RWPE2 (cell line): ENCODE measurements around the gene HINT3.
A peak's percentile ranks its signal among the peaks of the same experiment; 100 is the strongest.
"Not testable (repeated sequence)": the region's sequence is repeated elsewhere in the genome, so short reads cannot be mapped to it uniquely, and the experiment has no call there.

ENCODE experiments used
- ATAC-seq: fragments of 200-7000 bp; cut with Tn5 transposase; 3 replicates; pipeline ENCODE4 v1.9.1; 2021; ENCODE audit warnings: low read depth
- DNase-seq: peaks from one replicate; pipeline ENCODE4 v3.0.0-alpha.2; 2020; ENCODE audit warnings: low spot score
- H3K27ac ChIP-seq: fragments of 450-650 bp; 2 replicates; pipeline ENCODE4 v1.5.1; 2017; ENCODE audit warnings: mild to moderate bottlenecking; ENCODE audit not compliant: poor library complexity, severe bottlenecking
- H3K27me3 ChIP-seq: fragments of 250-450 bp; sonication (Bioruptor Pico); 2 replicates; pipeline ENCODE4 v1.5.1; 2021; ENCODE audit warnings: mild to moderate bottlenecking, moderate library complexity; ENCODE audit not compliant: insufficient read depth, poor library complexity, severe bottlenecking
- H3K36me3 ChIP-seq: fragments of 250-450 bp; sonication (Bioruptor Pico); 2 replicates; pipeline ENCODE4 v1.5.1; 2020; ENCODE audit warnings: low read depth, mild to moderate bottlenecking, moderate library complexity
- H3K4me1 ChIP-seq: fragments of 250-450 bp; sonication (Bioruptor Pico); 2 replicates; pipeline ENCODE4 v1.5.1; 2021; ENCODE audit warnings: mild to moderate bottlenecking, moderate library complexity; ENCODE audit not compliant: insufficient read depth, poor library complexity, severe bottlenecking
- H3K4me3 ChIP-seq: fragments of 250-450 bp; sonication (Bioruptor Pico); 2 replicates; pipeline ENCODE4 v1.5.1; 2021; ENCODE audit warnings: mild to moderate bottlenecking, moderate library complexity; ENCODE audit not compliant: severe bottlenecking
- H3K9me3 ChIP-seq: fragments of 250-450 bp; sonication (Bioruptor Pico); 2 replicates; pipeline ENCODE4 v1.5.1; 2021; ENCODE audit warnings: mild to moderate bottlenecking, moderate library complexity; ENCODE audit not compliant: severe bottlenecking
- TF ChIP-seq, protein P1 (sequence below): fragments of 450-650 bp; IDR thresholded peaks from one replicate; pipeline ENCODE4 v1.5.1; 2017; ENCODE audit warnings: mild to moderate bottlenecking, moderate library complexity; ENCODE audit not compliant: poor library complexity, severe bottlenecking

The HINT3 gene

GRCh38 chr6:125956506-125957390 lies at the start of gene HINT3:
Gene HINT3, plus strand, starts transcription at chr6:125956770. Its CDS starts 208 bp downstream, at chr6:125956978.
- Histone ChIP-seq H3K27ac (peak within 1 kb of the TSS; percentile 43), H3K9me3 (no peaks in the 10 kb centered on the region), H3K4me3 (peak within 1 kb of the TSS; percentile 85), H3K36me3 (no peaks in the 10 kb centered on the region), H3K27me3 (no peaks in the 10 kb centered on the region), H3K4me1 (peaks cover 15% of the 10 kb centered on the region)
- TF ChIP-seq, protein P1, sequence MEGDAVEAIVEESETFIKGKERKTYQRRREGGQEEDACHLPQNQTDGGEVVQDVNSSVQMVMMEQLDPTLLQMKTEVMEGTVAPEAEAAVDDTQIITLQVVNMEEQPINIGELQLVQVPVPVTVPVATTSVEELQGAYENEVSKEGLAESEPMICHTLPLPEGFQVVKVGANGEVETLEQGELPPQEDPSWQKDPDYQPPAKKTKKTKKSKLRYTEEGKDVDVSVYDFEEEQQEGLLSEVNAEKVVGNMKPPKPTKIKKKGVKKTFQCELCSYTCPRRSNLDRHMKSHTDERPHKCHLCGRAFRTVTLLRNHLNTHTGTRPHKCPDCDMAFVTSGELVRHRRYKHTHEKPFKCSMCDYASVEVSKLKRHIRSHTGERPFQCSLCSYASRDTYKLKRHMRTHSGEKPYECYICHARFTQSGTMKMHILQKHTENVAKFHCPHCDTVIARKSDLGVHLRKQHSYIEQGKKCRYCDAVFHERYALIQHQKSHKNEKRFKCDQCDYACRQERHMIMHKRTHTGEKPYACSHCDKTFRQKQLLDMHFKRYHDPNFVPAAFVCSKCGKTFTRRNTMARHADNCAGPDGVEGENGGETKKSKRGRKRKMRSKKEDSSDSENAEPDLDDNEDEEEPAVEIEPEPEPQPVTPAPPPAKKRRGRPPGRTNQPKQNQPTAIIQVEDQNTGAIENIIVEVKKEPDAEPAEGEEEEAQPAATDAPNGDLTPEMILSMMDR, result peak; percentile 99
- ATAC-seq (peak; percentile 79), DNase-seq (peak; percentile 95)

DNA sequence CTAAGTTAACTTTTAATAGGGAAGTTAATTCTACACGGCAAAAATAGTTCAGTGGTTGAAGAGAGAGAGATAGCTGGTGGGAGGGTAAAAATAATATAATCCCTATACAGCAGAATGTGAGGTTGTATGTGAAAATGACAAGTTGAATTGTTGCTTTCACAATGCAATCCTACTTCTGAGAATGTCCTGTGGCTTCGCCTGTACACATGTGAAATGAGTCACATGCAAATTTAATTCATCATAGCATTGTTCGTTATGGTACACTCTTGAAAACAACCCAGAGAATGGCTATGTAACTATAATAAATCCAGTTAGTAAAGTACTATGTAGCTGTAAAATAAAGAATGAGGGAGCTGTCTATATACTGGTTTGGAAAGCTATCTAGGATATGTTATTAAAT lies 46.0 kb upstream of the HINT3 start:
- ATAC-seq, result peak; percentile 56; the same call in 2 of the 3 replicates
- no peaks in the 10 kb centered on the region for H3K9me3 ChIP-seq
- peaks cover 22% of the 10 kb centered on the region for H3K4me1 ChIP-seq
- no peak overlapping the region for H3K4me3 ChIP-seq
- no peak overlapping the region for H3K27ac ChIP-seq
- H3K36me3 ChIP-seq, result peaks cover 11% of the 10 kb centered on the region
- H3K27me3 ChIP-seq, result no peaks in the 10 kb centered on the region
- TF ChIP-seq, protein P1, result no peak
- DNase-seq, result no peak

DNA sequence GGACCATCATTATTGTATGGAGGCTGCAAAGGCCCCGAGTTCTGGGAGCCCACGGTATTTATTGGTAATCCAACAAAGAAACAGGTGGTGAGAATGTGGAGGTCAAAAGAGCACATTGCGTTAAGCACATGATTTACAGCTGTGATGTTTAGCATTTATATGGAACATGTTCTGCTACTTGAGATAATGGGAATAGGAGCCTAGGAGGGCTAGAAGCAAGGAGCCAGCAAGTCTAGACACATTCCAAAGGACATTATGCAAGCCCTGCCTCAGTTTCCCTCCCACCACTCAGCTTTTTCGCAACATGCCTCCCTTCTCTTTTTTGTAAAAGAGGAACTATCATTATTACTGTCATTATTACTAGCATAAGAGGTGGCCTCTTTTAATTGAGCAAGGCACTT lies 45.5 kb upstream of the HINT3 start:
- not testable (repeated sequence) for H3K9me3 ChIP-seq, H3K27ac ChIP-seq, H3K27me3 ChIP-seq, ATAC-seq, DNase-seq, H3K4me3 ChIP-seq
- peaks cover 22% of the 10 kb centered on the region for H3K4me1 ChIP-seq
- peaks cover 15% of the 10 kb centered on the region for H3K36me3 ChIP-seq

DNA sequence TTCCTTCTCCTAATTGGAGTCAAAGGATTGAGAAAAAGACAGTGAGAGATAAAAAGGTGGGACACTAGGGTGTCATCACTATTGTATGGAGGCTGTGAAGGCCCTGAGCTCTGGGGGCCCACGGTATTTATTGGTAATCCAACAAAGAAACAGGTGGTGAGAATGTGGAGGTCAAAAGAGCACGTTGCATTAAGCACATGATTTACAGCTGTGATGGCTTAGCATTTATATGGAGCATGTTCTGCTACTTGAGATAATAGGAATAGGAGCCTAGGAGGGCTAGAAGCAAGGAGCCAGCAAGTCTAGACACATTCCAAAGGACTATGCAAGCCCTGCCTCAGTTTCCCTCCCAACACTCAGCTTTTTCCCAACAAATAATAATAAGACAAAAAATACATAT lies 44.1 kb upstream of the HINT3 start:
- ATAC-seq, H3K27me3 ChIP-seq, H3K9me3 ChIP-seq, DNase-seq, H3K27ac ChIP-seq, H3K4me3 ChIP-seq: not testable (repeated sequence)
- H3K36me3 ChIP-seq, result peaks cover 15% of the 10 kb centered on the region
- H3K4me1 ChIP-seq, result peaks cover 22% of the 10 kb centered on the region

DNA sequence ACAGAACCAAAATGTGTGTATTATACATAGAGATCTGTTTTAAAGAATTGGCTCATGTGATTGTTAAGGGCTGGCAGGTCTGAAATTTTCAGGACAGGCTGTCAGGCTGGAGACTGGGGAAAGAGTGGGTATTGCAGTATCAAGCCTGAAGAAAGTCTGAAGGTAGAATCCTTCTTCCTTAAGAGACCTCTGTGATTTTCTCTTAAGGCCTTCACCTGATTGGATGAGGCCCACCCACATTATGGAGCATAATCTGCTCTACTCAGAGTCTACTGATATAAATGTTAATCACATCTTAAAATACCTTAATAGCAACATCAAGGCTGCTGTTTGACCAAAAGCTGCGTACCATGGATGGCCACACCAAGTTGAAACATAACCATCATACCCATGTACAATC lies 43.4 kb upstream of the HINT3 start:
- DNase-seq (no peak), ATAC-seq (no peak)
- Histone ChIP-seq H3K4me1 (peaks cover 23% of the 10 kb centered on the region), H3K4me3 (no peak overlapping the region), H3K27ac (peak overlapping the region; percentile 36), H3K9me3 (no peaks in the 10 kb centered on the region), H3K36me3 (peaks cover 15% of the 10 kb centered on the region), H3K27me3 (no peaks in the 10 kb centered on the region)
- TF ChIP-seq, protein P1, result no peak
